Keratinocyte (primary cell): ENCODE data around the gene ALDH1A3. TPM values are rescaled to one million over a fixed set of nuclear protein-coding genes. Genes with fewer than 3 reads are reported as not detected.

ENCODE experiments used
- DNase-seq: peaks from one replicate; pipeline ENCODE4 v3.0.0-alpha.2; 2011; ENCODE audit warnings: low read depth, missing footprints, low spot score
- FAIRE-seq: peaks from 2 replicates; lab custom pipeline; 2011; peaks lifted over from hg19 to GRCh38; lab: Jason Lieb, UNC
- H2AFZ ChIP-seq: 2 replicates; pipeline ENCODE4 v1.6.0; 2012; ENCODE audit warnings: low read length, control low read depth, inconsistent platforms; ENCODE audit not compliant: control insufficient read depth
- H3K27ac ChIP-seq: 2 replicates; pipeline ENCODE4 v1.5.1; 2011; ENCODE audit warnings: low read length; ENCODE audit not compliant: control insufficient read depth, insufficient read depth
- H3K27me3 ChIP-seq: 3 replicates; pipeline ENCODE4 v1.6.0; 2011; ENCODE audit warnings: low read length; ENCODE audit not compliant: control insufficient read depth, insufficient read depth; ENCODE audit errors: extremely low read depth
- H3K36me3 ChIP-seq, 2 experiments: 2 replicates in 1 of 2; 3 replicates in 1 of 2; pipeline ENCODE4 v1.5.1; 2011; ENCODE audit warnings: low read length in 2 of 2, mild to moderate bottlenecking in 1 of 2; ENCODE audit not compliant: control insufficient read depth in 2 of 2, insufficient read depth in 2 of 2; ENCODE audit errors: extremely low read depth in 1 of 2
- H3K4me1 ChIP-seq: 3 replicates; pipeline ENCODE4 v1.5.1; 2011; ENCODE audit warnings: low read length; ENCODE audit not compliant: control insufficient read depth, insufficient read depth; ENCODE audit errors: extremely low read depth
- H3K4me2 ChIP-seq: 3 replicates; pipeline ENCODE4 v1.6.0; 2011; ENCODE audit warnings: low read depth, low read length; ENCODE audit not compliant: control insufficient read depth, insufficient read depth; ENCODE audit errors: extremely low read depth
- H3K4me3 ChIP-seq, 3 experiments: fragments of 200-600 bp in 1 of 3; sonication (generic) in 1 of 3; 2 replicates in 2 of 3; 3 replicates in 1 of 3; pipeline ENCODE4 v1.5.1; 2011 to 2016; ENCODE audit warnings: low read length in 3 of 3, mild to moderate bottlenecking in 3 of 3, control low read depth in 2 of 3, inconsistent platforms in 1 of 3, low read depth in 1 of 3, mixed read lengths in 1 of 3, mixed run types in 1 of 3, moderate library complexity in 1 of 3; ENCODE audit not compliant: control insufficient read depth in 2 of 3, insufficient read depth in 2 of 3; ENCODE audit errors: extremely low read depth in 1 of 3
- H3K79me2 ChIP-seq: 2 replicates; pipeline ENCODE4 v1.6.0; 2012; ENCODE audit warnings: low read length; ENCODE audit not compliant: control insufficient read depth, insufficient read depth
- H3K9ac ChIP-seq: 3 replicates; pipeline ENCODE4 v1.6.0; 2011; ENCODE audit warnings: low read length; ENCODE audit not compliant: control insufficient read depth, insufficient read depth; ENCODE audit errors: extremely low read depth
- H3K9me1 ChIP-seq: 3 replicates; pipeline ENCODE4 v1.6.0; 2011; ENCODE audit warnings: low read length; ENCODE audit not compliant: control insufficient read depth, insufficient read depth; ENCODE audit errors: extremely low read depth
- H3K9me3 ChIP-seq: 2 replicates; pipeline ENCODE4 v1.5.1; 2012; ENCODE audit warnings: low read depth, low read length; ENCODE audit not compliant: control insufficient read depth
- H4K20me1 ChIP-seq: 3 replicates; pipeline ENCODE4 v1.6.0; 2011; ENCODE audit warnings: low read length; ENCODE audit not compliant: control insufficient read depth, insufficient read depth; ENCODE audit errors: extremely low read depth
- CTCF ChIP-seq, 3 experiments: IDR thresholded peaks in 1 of 3; conservative IDR thresholded peaks in 1 of 3; optimal IDR thresholded peaks in 1 of 3; 2 replicates in 2 of 3; 3 replicates in 1 of 3; pipeline versions ENCODE3 to v1.5.1; 2011; ENCODE audit warnings: low read length in 3 of 3, mild to moderate bottlenecking in 3 of 3, moderate library complexity in 2 of 3, control low read depth in 1 of 3, inconsistent platforms in 1 of 3; ENCODE audit not compliant: insufficient read depth in 2 of 3; ENCODE audit errors: extremely low read depth in 1 of 3
- EZH2 ChIP-seq: IDR thresholded peaks from one replicate; pipeline ENCODE4 v1.6.1; 2012; ENCODE audit warnings: inconsistent platforms, mild to moderate bottlenecking, low read length, moderate library complexity
- dilution Hi-C: fragments of 300-500 bp; cut with MboI; formaldehyde crosslinking; loops from one replicate; pipeline ENCODE4 v1.7.0; 2020; ENCODE audit warnings: low sequenced_read_pairs; ENCODE audit not compliant: extremely low pct_ligation_motif_present
- polyA plus RNA-seq, 5 experiments: library from polyadenylated mRNA; depleted of rRNA in 3 of 5; stranded (reverse) in 3 of 5; stranded (forward) in 1 of 5; unstranded in 1 of 5; fragments of >200 nt; gene quantifications; 1 replicate in 1 of 5; 2 replicates in 3 of 5; 3 replicates in 1 of 5; pipeline versions ENCODE4 v1.2.1 to v1.2.3, GENCODE V29; 2011 to 2012; ENCODE audit warnings: missing spikeins in 2 of 5, low read depth in 1 of 5, low replicate concordance in 1 of 5

Gene ALDH1A3
- polyA plus RNA-seq, 1 donor (not counting 4 experiments of a cell fraction or from before 2014, with no cell fraction given): 218 TPM

GRCh38 chr15:100898661-100899462 is 19.2 kb downstream of the ALDH1A3 start:
- no peak overlapping the region for H3K4me3 ChIP-seq
- no peaks in the 10 kb centered on the region for H3K79me2 ChIP-seq
- no peaks in the 10 kb centered on the region for H3K9me3 ChIP-seq
- peaks cover 22 to 23% of the 10 kb centered on the region in 2 experiments for H3K36me3 ChIP-seq
- no peaks in the 10 kb centered on the region for H3K9me1 ChIP-seq
- dilution Hi-C loops: no loop called here
- FAIRE-seq: no peak
- no peak overlapping the region for H3K9ac ChIP-seq
- no peak for TF ChIP-seq CTCF (optimal IDR thresholded peaks at IDR 0.05 in 1 of 3, IDR thresholded peaks at IDR 0.05 in 1 of 3, conservative IDR thresholded peaks at IDR 0.05 in 1 of 3; ENCODE audit: extremely low read depth in 1 of 3, insufficient read depth in 2 of 3, low read length in 3 of 3)
- no peaks in the 10 kb centered on the region for H3K27me3 ChIP-seq
- no peaks in the 10 kb centered on the region for H4K20me1 ChIP-seq
- DNase-seq: no peak
- no peak overlapping the region for H3K27ac ChIP-seq
- peaks cover 16% of the 10 kb centered on the region for H3K4me1 ChIP-seq
- no peak overlapping the region for H2AFZ ChIP-seq
- H3K4me2 ChIP-seq: no peak overlapping the region

GRCh38 chr15:100899601-100900000 is 20.0 kb downstream of the ALDH1A3 start:
- Histone ChIP-seq H3K79me2 (no peaks in the 10 kb centered on the region), H3K36me3 (peaks cover 22% of the 10 kb centered on the region in 2 experiments)
- dilution Hi-C loops: no loop called here

More at GRCh38 chr15:100899601-100900000, 20.0 kb downstream of the ALDH1A3 start:
- no peaks in the 10 kb centered on the region for H4K20me1 ChIP-seq
- H3K4me2 ChIP-seq: no peak overlapping the region
- no peaks in the 10 kb centered on the region for H3K9me1 ChIP-seq
- no peaks in the 10 kb centered on the region for H3K27me3 ChIP-seq
- DNase-seq: no peak
- TF ChIP-seq EZH2 (no peak), CTCF (optimal IDR thresholded peaks at IDR 0.05 in 1 of 3, IDR thresholded peaks at IDR 0.05 in 1 of 3, conservative IDR thresholded peaks at IDR 0.05 in 1 of 3; ENCODE audit: extremely low read depth in 1 of 3, insufficient read depth in 2 of 3, low read length in 3 of 3) (no peak)
- H3K4me3 ChIP-seq: no peak overlapping the region
- H3K27ac ChIP-seq: no peak overlapping the region
- H3K9ac ChIP-seq: no peak overlapping the region
- peaks cover 16% of the 10 kb centered on the region for H3K4me1 ChIP-seq
- H2AFZ ChIP-seq: no peak overlapping the region
- no peaks in the 10 kb centered on the region for H3K9me3 ChIP-seq
- FAIRE-seq: no peak
